Measurements from ENCODE around the gene ITGA2B. TPM values are rescaled to one million over a fixed set of nuclear protein-coding genes. Genes with fewer than 3 reads are reported as not detected.
"Not testable (repeated sequence)": the region's sequence is repeated elsewhere in the genome, so short reads cannot be mapped to it uniquely, and the experiment has no call there.

ITGA2B gene
- total RNA-seq, 2 experiments from 2014 or later, result 0.58 to 0.71 TPM

DNA sequence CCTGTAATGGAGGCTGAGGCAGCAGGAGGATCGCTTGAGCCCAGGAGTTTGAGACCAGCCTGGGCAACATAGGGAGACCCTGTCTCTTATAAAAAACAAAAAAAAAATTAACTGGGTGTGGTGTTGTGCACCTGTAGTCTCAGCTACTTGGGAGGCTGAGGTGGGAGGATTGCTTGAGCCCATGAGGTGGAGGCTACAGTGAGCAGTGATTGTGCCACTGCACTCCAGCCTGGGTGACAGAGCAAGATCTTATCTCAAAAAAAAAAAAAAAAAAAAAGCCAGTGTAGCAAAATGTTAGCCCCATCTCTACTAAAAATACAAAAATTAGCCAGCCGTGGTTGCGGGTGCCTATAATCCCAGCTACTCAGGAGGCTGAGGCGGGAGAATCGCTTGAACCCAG, 59.2 kb downstream of the ITGA2B start:
- POLR2A ChIA-PET, result interaction anchor here (0.5 to 2.0 kb wide), 7 partner anchors 15 to 264 kb away, joined by 3 to 9 read pairs (median 5); no protein-coding TSS in a partner anchor
- CTCF ChIA-PET, result interaction anchor here (0.6 to 8.1 kb wide), 19 partner anchors 10 to 223 kb away, joined by 3 to 65 read pairs (median 6); partner anchors contain the start of genes FAM171A2, GRN and TMUB2
- not testable (repeated sequence) for H3K27me3 Mint-ChIP-seq; H3K4me3 Mint-ChIP-seq; H3K9me3 Mint-ChIP-seq; H3K27ac Mint-ChIP-seq; DNase-seq; H3K36me3 Mint-ChIP-seq (ENCODE audit: low read depth)
- H3K4me1 Mint-ChIP-seq, result peaks cover 22% of the 10 kb centered on the region

- not testable (repeated sequence) for DNase-seq; H3K27me3 Mint-ChIP-seq; H3K9me3 Mint-ChIP-seq; H3K36me3 Mint-ChIP-seq (ENCODE audit: low read depth); H3K4me3 Mint-ChIP-seq; H3K27ac Mint-ChIP-seq
- POLR2A ChIA-PET, result interaction anchor here (2.0 kb wide), 1 partner anchor 120 kb away, joined by 8 read pairs; no protein-coding TSS in a partner anchor
- peaks cover 23% of the 10 kb centered on the region for H3K4me1 Mint-ChIP-seq
- CTCF ChIA-PET, result interaction anchor here (0.6 to 8.1 kb wide), 9 partner anchors 9 to 222 kb away, joined by 3 to 65 read pairs (median 6); no protein-coding TSS in a partner anchor
Measured at GRCh38 chr17:44329516-44329915, 59.9 kb downstream of the ITGA2B start.

DNA sequence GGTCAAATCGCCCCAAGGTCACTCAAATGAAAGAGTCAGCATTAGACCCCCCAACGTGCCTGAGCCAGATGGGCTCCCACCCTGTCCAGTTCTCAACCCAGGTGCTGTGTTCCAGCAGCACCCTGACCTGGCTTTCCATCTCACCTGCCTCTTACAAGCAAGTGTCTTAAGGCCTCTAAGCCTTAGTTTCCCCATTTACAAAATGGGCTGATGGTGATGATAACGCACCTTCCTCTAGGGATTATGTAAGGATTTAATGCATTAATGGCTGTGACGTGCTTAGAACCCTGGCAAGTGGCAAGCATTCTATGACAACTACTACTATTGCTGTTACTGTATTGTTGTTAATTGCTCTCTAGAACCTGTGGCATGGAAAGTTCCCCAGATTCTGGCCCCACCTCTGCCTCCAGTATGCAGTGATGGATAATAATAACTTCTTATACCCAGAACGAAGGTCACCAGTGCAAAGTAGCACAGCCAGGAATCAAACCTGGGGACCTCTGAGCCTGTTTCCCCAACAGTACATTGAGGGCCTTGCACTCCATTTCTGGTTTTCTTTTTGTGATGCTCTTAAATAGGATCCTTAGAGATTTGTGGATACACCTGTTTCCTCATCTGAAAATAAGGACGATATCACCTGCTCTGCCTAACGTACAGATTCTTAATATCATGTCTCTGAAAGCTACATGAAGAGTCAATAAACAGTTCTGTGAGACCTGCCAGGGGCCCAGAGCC, 61.6 kb downstream of the ITGA2B start:
- H3K4me3 Mint-ChIP-seq, result peak overlapping the region; percentile 16
- ChIA-PET CTCF (interaction anchor here (1.3 to 8.1 kb wide), 3 partner anchors 118 to 130 kb away, joined by 9 to 65 read pairs (median 18); no protein-coding TSS in a partner anchor), POLR2A (interaction anchor here (0.8 to 8.0 kb wide), 5 partner anchors 107 to 142 kb away, joined by 3 to 117 read pairs (median 8); partner anchors contain the start of genes TMUB2 and UBTF)
- no peaks in the 10 kb centered on the region for H3K36me3 Mint-ChIP-seq (ENCODE audit: low read depth)
- no peak for DNase-seq
- H3K27me3 Mint-ChIP-seq, result no peaks in the 10 kb centered on the region
- H3K9me3 Mint-ChIP-seq, result no peaks in the 10 kb centered on the region
- H3K4me1 Mint-ChIP-seq, result peaks cover 34% of the 10 kb centered on the region
- H3K27ac Mint-ChIP-seq, result no peak overlapping the region

- CTCF ChIA-PET, result interaction anchor here (0.7 to 1.7 kb wide), 10 partner anchors 9 to 203 kb away, joined by 3 to 18 read pairs (median 5); partner anchors contain the start of genes FAM171A2, GRN, HDAC5 and UBTF
- H3K27me3 Mint-ChIP-seq, result no peaks in the 10 kb centered on the region
- POLR2A ChIA-PET, result interaction anchor here (1.0 to 8.0 kb wide), 10 partner anchors 8 to 141 kb away, joined by 3 to 117 read pairs (median 6); partner anchors contain the start of genes GRN, TMUB2 and UBTF
- no peaks in the 10 kb centered on the region for H3K9me3 Mint-ChIP-seq
- no peaks in the 10 kb centered on the region for H3K36me3 Mint-ChIP-seq (ENCODE audit: low read depth)
- H3K4me3 Mint-ChIP-seq, result peak overlapping the region; percentile 87
- H3K27ac Mint-ChIP-seq, result peak overlapping the region; percentile 81
- peak; percentile 96 for DNase-seq
- H3K4me1 Mint-ChIP-seq, result peaks cover 34% of the 10 kb centered on the region
Measured at GRCh38 chr17:44326861-44327444, 62.5 kb downstream of the ITGA2B start.

- DNase-seq, result peak; percentile 95
- ChIA-PET CTCF (interaction anchor here (0.5 to 1.2 kb wide), 4 partner anchors 29 to 139 kb away, joined by 3 to 8 read pairs (median 4); no protein-coding TSS in a partner anchor), POLR2A (interaction anchor here (0.9 to 8.0 kb wide), 8 partner anchors 14 to 396 kb away, joined by 3 to 117 read pairs (median 6); partner anchors contain the start of genes TMUB2 and UBTF)
- no peaks in the 10 kb centered on the region for H3K9me3 Mint-ChIP-seq
- H3K4me1 Mint-ChIP-seq, result peaks cover 28% of the 10 kb centered on the region
- H3K27me3 Mint-ChIP-seq, result no peaks in the 10 kb centered on the region
- peaks cover 14% of the 10 kb centered on the region for H3K36me3 Mint-ChIP-seq (ENCODE audit: low read depth)
- peak within 1 kb of the TSS; percentile 97 for H3K27ac Mint-ChIP-seq
- H3K4me3 Mint-ChIP-seq, result peak within 1 kb of the TSS; percentile 87
Measured at GRCh38 chr17:44324571-44325275, 64.7 kb downstream of the ITGA2B start, which contains the start of gene SLC25A39. SLC25A39 (minus strand) TSS chr17:44324823; CDS start chr17:44323562, 1,261 bp downstream.

- peak overlapping the region; percentile 52 for H3K27ac Mint-ChIP-seq
- no peaks in the 10 kb centered on the region for H3K27me3 Mint-ChIP-seq
- DNase-seq, result no peak
- peak overlapping the region; percentile 87 for H3K4me3 Mint-ChIP-seq
- POLR2A ChIA-PET, result interaction anchor here (1.0 to 8.0 kb wide), 7 partner anchors 106 to 396 kb away, joined by 3 to 117 read pairs (median 8); partner anchors contain the start of genes TMUB2 and UBTF
- CTCF ChIA-PET, result interaction anchor here (0.6 to 1.2 kb wide), 3 partner anchors 102 to 138 kb away, joined by 3 to 8 read pairs (median 4); no protein-coding TSS in a partner anchor
- peaks cover 28% of the 10 kb centered on the region for H3K4me1 Mint-ChIP-seq
- H3K9me3 Mint-ChIP-seq, result no peaks in the 10 kb centered on the region
- peaks cover 19% of the 10 kb centered on the region for H3K36me3 Mint-ChIP-seq (ENCODE audit: low read depth)
Measured at GRCh38 chr17:44324092-44324570, 65.3 kb downstream of the ITGA2B start.

- POLR2A ChIA-PET, result interaction anchor here (1.3 to 8.0 kb wide), 6 partner anchors 105 to 395 kb away, joined by 3 to 117 read pairs (median 10); partner anchors contain the start of genes TMUB2 and UBTF
- H3K4me1 Mint-ChIP-seq, result peaks cover 28% of the 10 kb centered on the region
- H3K4me3 Mint-ChIP-seq, result peak overlapping the region; percentile 87
- CTCF ChIA-PET, result interaction anchor here (0.7 kb wide), 1 partner anchor 102 kb away, joined by 4 read pairs; no protein-coding TSS in a partner anchor
- H3K9me3 Mint-ChIP-seq, result no peaks in the 10 kb centered on the region
- H3K27ac Mint-ChIP-seq, result peak overlapping the region; percentile 52
- peaks cover 20% of the 10 kb centered on the region for H3K36me3 Mint-ChIP-seq (ENCODE audit: low read depth)
- H3K27me3 Mint-ChIP-seq, result no peaks in the 10 kb centered on the region
- no peak for DNase-seq
Measured at GRCh38 chr17:44323359-44324091, 65.9 kb downstream of the ITGA2B start.

- H3K36me3 Mint-ChIP-seq (ENCODE audit: low read depth), result peaks cover 22% of the 10 kb centered on the region
- CTCF ChIA-PET, result interaction anchor here (0.6 kb wide), 1 partner anchor 661 kb away, joined by 3 read pairs; no protein-coding TSS in a partner anchor
- H3K4me1 Mint-ChIP-seq, result peaks cover 22% of the 10 kb centered on the region
- peaks cover 3% of the 10 kb centered on the region for H3K27me3 Mint-ChIP-seq
- peak overlapping the region; percentile 21 for H3K4me3 Mint-ChIP-seq
- POLR2A ChIA-PET, result interaction anchor here (8.0 kb wide), 1 partner anchor 104 kb away, joined by 117 read pairs; the partner anchor contains the start of gene UBTF
- H3K27ac Mint-ChIP-seq, result no peak overlapping the region
- no peaks in the 10 kb centered on the region for H3K9me3 Mint-ChIP-seq
- DNase-seq, result no peak
Measured at GRCh38 chr17:44322236-44322895, 67.1 kb downstream of the ITGA2B start.

Other genes with a start within 250 kb of the ITGA2B start
- 10 to 100 TPM; 13.4 to 13.5 TPM for gene HROB, start 247.7 kb downstream of the ITGA2B start, total RNA-seq
- under 1 TPM in 1 of 2 experiments, not detected in 1; 0.38 TPM for gene ASB16, start 218.9 kb downstream of the ITGA2B start, total RNA-seq
- gene TMUB2, start 202.7 kb downstream of the ITGA2B start, total RNA-seq, result 10 to 100 TPM; 42.2 to 42.7 TPM
- gene ATXN7L3, start 189.8 kb downstream of the ITGA2B start, total RNA-seq, result 100 to 1,000 TPM; 106 to 107 TPM
- 100 to 1,000 TPM; 107 to 110 TPM for gene UBTF, start 170.0 kb downstream of the ITGA2B start, total RNA-seq
- not detected for gene SLC4A1, start 121.5 kb downstream of the ITGA2B start, total RNA-seq
- gene RUNDC3A, start 81.0 kb downstream of the ITGA2B start, total RNA-seq, result under 1 TPM in 1 of 2 experiments, not detected in 1; 0.28 TPM
- gene SLC25A39, start 64.8 kb downstream of the ITGA2B start, total RNA-seq, result 10 to 100 TPM; 72.6 to 77.0 TPM
- 10 to 100 TPM; 87.8 to 98.4 TPM for gene GRN, start 44.3 kb downstream of the ITGA2B start, total RNA-seq
- gene FAM171A2, start 25.8 kb downstream of the ITGA2B start, total RNA-seq, result under 1 TPM in 1 of 2 experiments, not detected in 1; 0.10 TPM
- gene GPATCH8, start 113.8 kb upstream of the ITGA2B start, total RNA-seq, result 10 to 100 TPM; 38.7 to 43.0 TPM
- under 1 TPM; 0.10 to 0.25 TPM for gene FZD2, start 167.8 kb upstream of the ITGA2B start, total RNA-seq

Measured in activated CD4-positive, alpha-beta memory T cell treated with anti-CD3 and anti-CD28 coated beads, Interleukin-2, amount 10 ng/mL, durations not matched to agents 7 days and 5 days (primary cell).